Right ventricle myocardium inferior (tissue), 1 donor: ENCODE results near the gene PSPC1. TPM values are rescaled to one million over a fixed set of nuclear protein-coding genes. Genes with fewer than 3 reads are reported as not detected.

ENCODE experiments used
- total RNA-seq: library from RNA; stranded (reverse); fragmentation: NEBNext Ultra II Directional; extraction: Animal tissue kit (Norgen Biotek cat#: 25700); gene quantifications from one replicate; pipeline ENCODE4 v1.2.1, GENCODE V29; 2021
- donor health status: DM: no; HTN: yes; CAD: no; lungs with severe emphysema.

Gene PSPC1
- total RNA-seq, 1 donor from 2014 or later: 24.9 TPM

Other genes with a start within 250 kb of the PSPC1 start
- gene TPTE2, start 221.4 kb downstream of the PSPC1 start, total RNA-seq: not detected
- gene MPHOSPH8, start 149.3 kb downstream of the PSPC1 start, total RNA-seq: 25.0 TPM
- gene ZMYM5, start 80.7 kb upstream of the PSPC1 start, total RNA-seq: 7.5 TPM
- gene ZMYM2, start 175.8 kb upstream of the PSPC1 start, total RNA-seq: 50.3 TPM